Mucosa of stomach (tissue), 1 donor: ENCODE measurements around the gene CTSO.

Experiments used
- H3K27me3 ChIP-seq: one replicate; pipeline ENCODE4 v1.7.0; 2013; ENCODE audit warnings: mild to moderate bottlenecking, low read length; ENCODE audit not compliant: control insufficient read depth, insufficient read depth
- H3K36me3 ChIP-seq: one replicate; pipeline ENCODE4 v1.7.0; 2013; ENCODE audit warnings: low read length; ENCODE audit not compliant: control insufficient read depth, insufficient read depth
- H3K4me1 ChIP-seq: one replicate; pipeline ENCODE4 v1.7.0; 2013; ENCODE audit warnings: mild to moderate bottlenecking, low read length; ENCODE audit not compliant: control insufficient read depth, insufficient read depth
- H3K4me3 ChIP-seq: one replicate; pipeline ENCODE4 v1.7.0; 2013; ENCODE audit warnings: low read length
- H3K9ac ChIP-seq: one replicate; pipeline ENCODE4 v1.7.0; 2013; ENCODE audit warnings: mild to moderate bottlenecking, low read length, moderate library complexity
- H3K9me3 ChIP-seq: one replicate; pipeline ENCODE4 v1.7.0; 2013; ENCODE audit warnings: mild to moderate bottlenecking, low read length, moderate library complexity; ENCODE audit not compliant: control insufficient read depth
- donor health status: Pancreatic carcinoma.

CTSO gene

DNA sequence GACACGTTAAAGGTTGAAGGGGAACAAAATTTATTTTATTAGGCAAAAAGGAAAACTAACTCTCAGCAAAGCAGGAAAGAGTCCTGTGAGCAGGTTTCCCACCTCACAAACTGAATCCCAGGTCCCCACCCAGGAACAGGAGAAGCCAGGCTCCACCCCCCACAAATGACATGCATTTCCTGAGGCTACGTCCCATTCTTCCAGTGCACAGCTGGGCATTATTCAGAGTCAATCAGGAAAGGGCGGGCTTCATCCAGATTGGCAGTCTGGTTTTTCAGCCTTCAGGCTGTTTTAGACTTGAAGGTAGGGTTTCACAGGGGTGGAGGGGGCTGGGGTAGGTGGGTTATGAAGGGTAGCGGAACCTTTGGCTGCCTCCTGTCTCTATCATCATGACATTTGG is 75.7 kb downstream of the CTSO start:
- Histone ChIP-seq H3K27me3 (no peaks in the 10 kb centered on the region), H3K36me3 (no peaks in the 10 kb centered on the region), H3K9me3 (no peaks in the 10 kb centered on the region), H3K4me3 (no peak overlapping the region), H3K4me1 (no peaks in the 10 kb centered on the region), H3K9ac (no peak overlapping the region)

GRCh38 chr4:155875878-155876277 is 77.8 kb downstream of the CTSO start:
- no peak overlapping the region for H3K9ac ChIP-seq
- no peaks in the 10 kb centered on the region for H3K4me1 ChIP-seq
- H3K4me3 ChIP-seq, result no peak overlapping the region
- H3K36me3 ChIP-seq, result no peaks in the 10 kb centered on the region
- H3K27me3 ChIP-seq, result no peaks in the 10 kb centered on the region
- H3K9me3 ChIP-seq, result no peaks in the 10 kb centered on the region
